DMS153 (cell line): ENCODE results near the gene C2orf42.
"Not testable (repeated sequence)": the region's sequence is repeated elsewhere in the genome, so short reads cannot be mapped to it uniquely, and the experiment has no call there.

Source experiments
- DNase-seq: peaks from one replicate; lab custom pipeline; 2025; lab: John Stamatoyannopoulos, UW

Gene C2orf42

DNA sequence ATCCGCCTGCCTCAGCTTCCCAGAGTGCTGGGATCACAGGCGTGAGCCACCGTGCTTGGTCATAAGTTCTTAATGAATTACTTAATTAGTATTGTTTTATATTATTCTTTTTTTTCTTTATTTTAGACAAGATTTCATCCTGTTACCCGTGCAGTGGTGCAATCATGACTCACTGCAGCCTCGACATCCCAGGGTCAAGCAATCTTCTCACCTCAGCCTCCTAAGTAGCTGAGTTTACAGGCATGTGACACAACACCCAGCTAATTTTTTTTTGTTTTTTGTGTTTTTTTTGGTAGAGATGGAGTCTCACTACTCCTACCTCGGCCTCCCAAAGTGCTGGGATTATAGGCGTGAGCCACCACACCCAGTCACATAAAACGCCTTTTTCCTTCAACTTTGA is 17.3 kb downstream of the C2orf42 start:
- DNase-seq: no peak

DNA sequence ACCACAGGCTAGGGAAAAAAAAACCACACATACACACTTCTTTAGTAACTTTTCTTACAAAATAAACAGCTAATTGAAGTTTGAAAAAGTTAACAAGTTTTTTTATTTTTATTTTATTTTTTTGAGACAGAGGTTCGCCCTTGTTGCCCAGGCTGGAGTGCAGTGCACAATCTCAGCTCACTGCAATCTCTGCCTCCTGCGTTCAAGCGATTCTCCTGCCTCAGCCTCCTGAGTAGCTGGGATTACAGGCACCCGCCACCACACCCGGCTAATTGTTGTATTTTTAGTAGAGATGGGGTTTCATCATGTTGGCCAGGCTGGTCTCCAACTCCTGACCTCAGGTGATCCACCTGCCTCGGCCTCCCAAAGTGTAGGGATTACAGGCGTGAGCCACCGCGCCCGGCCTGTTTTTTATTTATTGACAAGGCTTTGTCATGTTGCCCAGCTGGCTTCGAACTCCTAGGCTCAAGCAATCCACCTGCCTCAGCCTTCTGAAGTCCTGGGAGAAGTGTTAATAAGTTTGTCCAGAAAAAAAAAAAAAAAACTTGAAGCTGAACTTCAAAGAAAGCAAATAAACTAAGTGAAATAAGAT is 21.1 kb downstream of the C2orf42 start:
- not testable (repeated sequence) for DNase-seq

DNA sequence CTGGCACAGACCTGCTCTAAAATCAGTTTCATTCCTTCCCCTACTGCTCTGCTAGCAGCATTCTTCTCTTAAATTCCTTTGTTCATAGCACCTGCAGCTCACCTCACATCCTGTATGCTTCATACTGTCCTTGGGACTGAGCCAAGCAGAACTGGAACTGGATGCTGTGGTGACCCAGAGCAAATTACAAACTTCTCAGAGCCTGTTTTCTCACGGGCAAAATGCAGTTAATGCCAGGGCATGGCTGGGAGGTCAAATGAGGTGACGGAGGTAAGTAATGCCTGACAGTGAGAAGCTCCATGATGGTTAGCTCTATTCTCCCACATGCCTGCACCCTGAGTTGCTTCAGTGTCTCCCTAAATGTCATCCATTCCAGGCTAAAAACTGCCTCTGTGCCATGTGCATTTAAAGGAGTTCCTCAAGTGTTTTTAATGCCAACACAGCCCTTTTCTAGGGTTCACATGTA is 29.7 kb downstream of the C2orf42 start:
- DNase-seq: no peak

DNA sequence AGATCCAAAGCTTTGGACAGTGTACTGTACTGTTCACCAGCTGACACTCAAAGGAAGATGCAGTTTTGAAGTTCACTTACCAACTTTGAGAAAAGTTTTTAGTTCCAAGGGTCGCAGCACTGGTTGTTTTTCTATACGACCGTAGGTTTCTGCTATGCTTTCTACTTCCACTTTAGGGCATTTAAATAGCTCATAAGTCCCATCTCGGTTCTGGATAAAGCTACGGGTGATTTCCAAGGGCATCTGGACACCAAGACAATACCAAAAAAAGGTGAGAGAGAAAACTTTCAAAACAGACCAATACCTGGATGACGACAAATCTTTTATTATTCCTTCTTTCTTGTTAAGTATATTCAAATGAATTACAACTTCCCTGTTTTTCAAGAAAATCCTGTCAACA is 30.3 kb downstream of the C2orf42 start:
- DNase-seq: no peak

DNA sequence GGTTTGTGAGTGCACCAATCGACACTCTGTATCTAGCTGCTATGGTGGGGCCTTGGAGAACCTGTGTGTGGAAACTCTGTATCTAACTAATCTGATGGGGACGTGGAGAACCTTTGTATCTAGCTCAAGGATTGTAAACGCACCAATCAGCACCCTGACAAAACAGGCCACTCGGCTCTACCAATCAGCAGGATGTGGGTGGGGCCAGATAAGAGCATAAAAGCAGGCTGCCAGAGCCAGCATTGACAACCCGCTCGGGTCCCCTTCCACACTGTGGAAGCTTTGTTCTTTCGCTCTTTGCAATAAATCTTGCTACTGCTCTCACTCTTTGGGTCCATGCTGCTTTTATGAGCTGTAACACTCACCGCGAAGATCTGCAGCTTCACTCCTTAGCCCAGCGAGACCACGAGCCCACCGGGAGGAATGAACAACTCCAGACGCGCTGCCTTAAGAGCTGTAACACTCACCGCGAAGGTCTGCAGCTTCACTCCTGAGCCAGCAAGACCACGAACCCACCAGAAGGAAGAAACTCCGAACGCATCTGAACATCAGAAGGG is 41.6 kb downstream of the C2orf42 start:
- DNase-seq: not testable (repeated sequence)

DNA sequence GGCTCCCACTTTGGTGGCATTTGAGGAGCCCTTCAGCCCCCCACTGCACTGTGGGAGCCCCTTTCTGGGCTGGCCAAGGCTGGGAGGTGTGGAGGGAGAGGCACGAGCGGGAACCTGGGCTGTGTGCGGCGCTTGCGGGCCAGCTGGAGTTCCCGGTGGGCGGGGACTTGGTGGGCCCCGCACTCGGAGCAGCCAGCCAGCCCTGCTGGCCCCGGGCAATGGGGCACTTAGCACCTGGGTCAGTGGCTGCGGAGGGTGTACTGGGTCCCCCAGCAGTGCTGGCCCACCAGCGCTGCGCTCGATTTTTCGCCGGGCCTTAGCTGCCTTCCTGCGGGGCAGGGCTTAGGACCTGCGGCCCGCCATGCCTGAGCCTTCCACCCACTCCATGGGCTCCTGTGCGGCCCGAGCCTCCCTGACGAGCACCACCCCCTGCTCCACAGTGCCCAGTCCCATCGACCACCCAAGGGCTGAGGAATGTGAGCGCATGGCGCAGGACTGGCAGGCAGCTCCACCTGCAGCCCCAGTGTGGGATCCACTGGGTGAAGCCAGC is 42.5 kb downstream of the C2orf42 start:
- DNase-seq: not testable (repeated sequence)

DNA sequence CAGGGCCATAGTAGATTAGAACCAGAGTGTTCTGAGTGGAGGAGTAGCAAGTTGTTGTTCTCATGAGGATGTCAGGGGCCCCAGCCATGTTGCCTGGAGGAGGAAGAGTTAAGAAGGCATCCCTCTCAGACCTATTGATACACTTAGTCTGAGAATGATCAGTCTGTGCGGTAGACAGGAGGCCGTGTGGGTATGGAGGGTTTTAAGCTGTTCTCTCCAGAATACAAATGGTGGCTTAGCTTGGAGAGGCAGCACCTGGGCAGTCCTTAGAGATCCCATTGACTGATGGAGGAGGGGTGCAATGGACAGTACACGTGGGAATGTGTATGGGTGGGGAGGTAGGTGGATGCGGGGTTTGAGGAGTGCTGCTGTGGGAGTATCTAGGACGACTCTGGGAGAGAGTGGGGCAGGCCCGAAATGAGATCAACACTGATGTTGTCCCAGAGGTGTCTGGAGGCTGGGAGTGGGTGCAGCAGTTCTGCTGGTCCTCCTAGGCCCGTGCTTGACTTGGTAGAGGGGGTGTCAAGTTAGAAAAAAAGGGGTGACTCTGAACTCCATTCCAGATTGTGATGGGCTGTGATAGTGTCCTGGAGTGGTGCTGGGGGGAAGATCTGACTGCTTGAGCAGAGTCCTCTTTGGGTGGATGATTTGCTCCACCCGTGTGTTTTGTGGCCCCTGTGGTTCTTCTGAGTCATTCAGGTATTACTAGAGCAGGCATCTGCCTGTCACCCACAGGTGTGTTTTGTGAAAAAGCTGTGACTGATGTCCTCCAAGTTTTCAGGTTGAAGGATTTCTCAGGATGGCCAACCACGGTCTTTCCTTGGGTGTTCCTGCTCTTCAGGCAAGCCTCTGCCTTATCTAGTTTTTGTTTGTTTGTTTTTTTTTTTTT is 44.7 kb downstream of the C2orf42 start:
- no peak for DNase-seq

DNA sequence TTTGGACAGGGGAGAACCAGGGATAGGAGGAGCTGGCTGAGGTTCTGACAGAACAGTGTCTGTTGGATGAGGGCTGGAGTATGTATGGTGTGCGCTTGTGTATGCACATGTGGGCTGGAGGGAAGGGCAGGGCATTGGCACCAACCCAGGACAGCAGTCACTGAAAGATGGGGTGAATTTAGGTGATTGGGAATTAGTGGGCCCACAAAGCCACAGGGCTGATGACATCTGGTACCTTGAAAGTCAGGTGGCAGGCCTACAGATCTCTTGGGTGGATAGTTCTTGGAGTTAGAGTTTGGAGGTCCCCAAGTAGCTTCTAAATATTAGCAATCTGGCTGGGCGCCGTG is 45.7 kb downstream of the C2orf42 start:
- DNase-seq: no peak

DNA sequence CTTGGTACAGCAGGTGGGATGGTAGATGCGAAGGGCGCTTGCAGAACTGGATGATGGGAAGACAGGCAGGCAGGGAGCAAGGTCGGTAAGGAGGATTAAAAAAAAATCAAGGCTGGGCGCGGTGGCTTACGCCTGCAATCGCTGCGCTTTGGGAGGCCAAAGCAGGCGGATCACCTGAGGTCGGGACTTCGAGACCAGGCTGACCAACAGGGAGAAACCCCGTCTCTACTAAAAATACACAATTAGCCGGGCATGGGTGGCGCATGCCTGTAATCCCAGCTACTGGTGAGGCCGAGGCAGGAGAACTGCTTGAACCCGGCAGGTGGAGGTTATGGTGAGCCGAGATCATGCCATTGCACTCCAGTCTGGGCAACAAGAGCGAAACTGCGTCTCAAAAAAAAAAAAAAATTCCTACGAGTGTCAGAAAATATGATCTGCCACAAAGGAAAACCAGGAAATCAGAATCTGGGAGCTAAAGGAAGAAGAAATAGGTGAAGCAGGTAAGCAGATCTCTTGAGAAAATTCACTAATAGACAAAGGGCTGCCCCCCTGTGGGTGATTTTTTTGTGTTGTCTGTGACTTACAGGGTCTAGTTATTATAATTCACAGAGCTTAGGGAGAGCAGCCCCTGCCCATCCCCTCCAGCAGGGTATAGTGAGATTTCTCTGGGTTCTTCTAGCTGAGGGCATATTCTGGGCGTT is 46.2 kb downstream of the C2orf42 start:
- no peak for DNase-seq

DNA sequence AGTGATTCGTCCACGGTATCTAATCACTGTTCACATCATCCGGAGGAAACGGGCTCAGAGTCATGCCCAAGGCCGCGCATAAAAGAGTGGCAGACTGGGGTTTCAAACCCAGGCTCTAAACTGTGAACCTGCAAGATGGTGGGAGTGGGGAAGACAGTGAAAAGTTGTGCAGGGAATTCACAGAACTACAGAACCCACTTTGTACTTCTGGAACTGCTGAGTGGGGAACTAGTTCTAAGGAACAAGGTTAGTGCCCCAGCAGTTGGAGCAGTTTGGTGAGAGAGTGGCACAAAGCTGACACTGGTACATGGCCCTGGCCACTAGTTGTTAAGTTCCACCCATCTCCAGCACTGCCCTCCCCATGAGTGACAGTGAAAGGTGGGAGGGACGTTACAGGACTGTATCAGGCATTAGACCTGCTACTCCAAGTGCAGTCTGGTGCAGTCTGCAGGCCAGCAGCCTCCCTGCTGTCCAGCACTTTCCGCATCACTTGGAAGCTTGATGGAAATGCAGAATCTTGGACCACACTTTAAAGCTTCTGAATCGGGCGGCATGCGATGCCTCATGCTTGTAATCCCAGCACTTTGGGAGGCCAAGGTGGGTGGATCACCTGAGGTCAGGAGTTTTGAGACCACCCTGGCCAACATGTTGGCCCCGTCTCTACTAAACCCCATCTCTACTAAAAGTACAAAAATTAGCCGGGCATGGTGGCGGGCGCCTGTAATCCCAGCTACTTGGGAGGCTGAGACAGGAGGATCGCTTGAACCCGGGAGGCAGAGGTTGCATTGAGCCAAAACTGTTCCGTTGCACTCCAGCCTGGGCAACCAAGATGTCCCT is 47.3 kb downstream of the C2orf42 start:
- DNase-seq: peak; percentile 27

DNA sequence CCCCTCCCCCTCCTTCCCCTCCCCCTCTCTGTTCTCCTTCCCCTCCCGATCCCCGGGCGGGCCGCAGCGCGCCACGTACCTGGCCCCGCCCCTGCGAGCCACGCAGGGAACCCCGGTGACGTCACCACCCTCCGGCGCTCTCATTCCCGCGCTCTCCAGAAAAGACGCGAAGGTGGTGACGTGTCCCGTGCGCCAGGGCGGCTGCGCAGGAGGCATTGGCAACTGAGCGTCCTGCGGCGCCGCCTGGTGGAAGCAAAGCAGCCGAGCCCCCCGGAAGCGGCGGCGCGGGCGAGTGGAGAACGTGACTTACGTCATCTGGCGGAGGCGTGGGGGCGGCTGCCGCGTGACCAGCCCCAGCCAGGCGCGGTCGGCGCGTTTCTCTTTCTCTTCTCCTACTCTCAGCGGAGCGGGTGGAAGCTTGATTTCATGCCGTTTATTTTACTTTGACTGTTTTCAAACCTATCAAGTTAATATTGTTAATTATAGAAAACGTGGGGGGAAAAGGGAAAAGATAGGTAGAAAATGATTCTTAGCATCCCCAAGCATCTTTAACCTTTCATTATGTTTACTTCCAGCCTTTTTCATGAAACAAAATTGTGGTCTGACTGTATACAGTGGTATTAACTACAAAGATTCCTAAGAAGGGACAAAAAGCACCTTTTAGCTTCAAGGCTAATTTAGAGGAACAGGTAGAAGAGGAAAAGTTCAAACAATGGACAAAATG is 48.1 kb downstream of the C2orf42 start:
- DNase-seq: peak; percentile 98

DNA sequence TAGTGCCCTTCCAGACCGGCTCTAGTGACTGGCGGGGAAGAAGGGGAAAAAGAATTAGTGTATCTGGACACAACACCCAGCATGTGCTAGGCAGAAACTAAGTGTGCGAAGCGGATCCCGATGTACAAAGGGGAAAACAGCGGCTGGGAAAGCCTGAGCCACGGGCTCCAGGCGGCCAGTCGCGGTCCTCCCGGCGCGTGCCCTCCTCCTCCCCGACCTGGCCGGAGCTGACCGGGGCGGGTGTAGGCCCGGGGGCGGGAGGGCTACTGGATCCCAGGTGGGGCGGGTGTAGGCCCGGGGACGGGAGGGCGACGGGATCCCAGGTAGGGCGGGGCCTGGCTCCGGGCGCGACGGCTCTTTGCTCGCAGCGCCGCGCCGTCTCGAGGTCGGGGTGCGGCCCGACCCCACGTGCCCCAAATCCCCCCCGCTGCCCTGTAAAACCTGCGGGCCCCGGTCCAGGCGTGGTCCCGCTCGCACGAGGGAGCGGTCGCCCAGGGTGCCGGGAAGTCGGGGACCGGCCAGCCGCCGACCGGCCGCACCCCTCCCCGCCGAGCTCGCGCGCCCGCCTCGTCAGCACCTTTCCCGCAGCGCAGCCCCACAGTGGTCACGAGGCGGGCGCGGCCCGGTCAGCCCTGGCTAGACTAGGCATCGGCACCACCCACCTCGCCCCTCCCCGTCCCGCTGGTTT is 48.8 kb downstream of the C2orf42 start:
- peak; percentile 68 for DNase-seq

DNA sequence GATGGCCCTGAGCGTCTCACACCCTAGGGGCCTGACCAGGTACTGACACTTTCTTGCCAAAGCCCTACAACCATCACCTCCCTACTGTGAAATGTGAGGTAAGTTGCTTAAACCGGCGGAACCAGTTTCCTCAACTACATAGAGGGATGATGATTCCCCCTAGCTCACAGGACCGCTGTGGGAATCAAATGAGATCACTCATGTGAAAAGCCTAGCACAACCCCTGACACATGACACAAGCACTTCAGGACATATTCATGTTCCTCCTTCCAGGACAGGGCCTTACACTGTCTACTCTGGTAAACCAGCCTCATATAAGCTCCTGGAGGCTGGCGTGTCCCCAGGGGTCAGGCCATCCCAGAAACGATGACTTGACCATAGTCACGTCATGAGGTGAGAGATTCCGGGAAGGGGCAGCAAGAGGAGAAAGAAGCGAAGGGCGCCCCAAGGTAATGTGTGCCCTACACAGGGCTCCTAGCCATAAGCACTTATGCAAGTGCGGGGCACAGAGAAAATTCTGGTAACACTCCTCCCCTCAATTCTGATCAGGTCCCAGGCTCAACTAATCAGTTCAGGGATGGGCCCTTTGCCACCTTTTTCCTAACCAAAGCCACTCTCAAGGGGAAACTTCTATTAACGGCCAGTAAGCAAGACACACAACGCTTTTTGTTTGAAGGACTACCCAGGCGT is 49.5 kb downstream of the C2orf42 start:
- peak; percentile 97 for DNase-seq

DNA sequence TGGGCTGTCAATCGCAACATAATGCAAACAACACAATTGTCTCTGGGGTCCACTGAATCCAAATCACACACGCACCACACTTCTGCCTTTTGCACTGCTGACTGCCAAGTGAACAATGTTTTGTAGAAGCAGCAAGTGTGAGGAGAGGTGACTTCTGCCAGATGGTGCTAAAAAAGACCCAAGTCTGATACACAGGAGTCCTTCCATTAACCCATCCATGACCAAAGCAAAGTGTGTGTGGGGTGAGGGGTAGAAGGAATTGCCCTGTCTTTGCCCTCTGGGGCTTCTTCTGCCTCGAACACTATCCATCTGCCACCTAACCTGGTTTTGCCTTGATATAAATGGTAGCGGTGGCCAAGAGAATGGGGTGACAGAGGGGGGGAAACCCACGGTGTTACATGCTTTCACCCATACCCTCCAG is 50.0 kb downstream of the C2orf42 start:
- no peak for DNase-seq

DNA sequence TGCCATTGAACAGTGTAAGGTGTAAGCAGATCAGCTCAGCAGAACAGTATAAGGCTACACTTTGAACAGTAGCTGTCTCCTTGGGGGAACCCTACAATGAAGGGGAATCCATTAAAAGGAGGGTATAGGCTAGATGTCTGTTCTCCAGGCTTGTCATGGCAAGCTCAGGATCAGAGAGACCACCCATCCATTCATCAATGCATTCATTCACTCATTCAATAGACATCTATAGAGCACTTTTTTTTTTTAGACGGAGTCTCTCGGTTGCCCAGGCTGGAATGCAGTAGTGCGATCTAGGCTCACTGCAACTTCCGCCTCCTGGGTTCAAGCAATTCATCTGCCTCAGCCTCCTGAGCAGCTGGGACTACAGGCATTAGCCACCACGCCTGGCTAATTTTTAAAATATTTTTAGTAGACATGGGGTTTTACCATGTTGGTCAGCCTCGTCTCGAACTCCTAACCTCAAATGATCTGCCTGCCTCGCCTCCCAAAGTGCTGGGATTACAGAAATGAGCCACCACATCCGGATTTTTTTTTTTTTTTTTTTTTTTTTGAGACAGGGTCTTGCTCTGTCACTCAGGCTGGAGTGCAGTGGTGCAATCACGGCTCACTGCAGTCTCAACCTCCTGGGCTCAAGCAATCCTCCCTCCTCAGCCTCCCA is 56.4 kb downstream of the C2orf42 start:
- not testable (repeated sequence) for DNase-seq

DNA sequence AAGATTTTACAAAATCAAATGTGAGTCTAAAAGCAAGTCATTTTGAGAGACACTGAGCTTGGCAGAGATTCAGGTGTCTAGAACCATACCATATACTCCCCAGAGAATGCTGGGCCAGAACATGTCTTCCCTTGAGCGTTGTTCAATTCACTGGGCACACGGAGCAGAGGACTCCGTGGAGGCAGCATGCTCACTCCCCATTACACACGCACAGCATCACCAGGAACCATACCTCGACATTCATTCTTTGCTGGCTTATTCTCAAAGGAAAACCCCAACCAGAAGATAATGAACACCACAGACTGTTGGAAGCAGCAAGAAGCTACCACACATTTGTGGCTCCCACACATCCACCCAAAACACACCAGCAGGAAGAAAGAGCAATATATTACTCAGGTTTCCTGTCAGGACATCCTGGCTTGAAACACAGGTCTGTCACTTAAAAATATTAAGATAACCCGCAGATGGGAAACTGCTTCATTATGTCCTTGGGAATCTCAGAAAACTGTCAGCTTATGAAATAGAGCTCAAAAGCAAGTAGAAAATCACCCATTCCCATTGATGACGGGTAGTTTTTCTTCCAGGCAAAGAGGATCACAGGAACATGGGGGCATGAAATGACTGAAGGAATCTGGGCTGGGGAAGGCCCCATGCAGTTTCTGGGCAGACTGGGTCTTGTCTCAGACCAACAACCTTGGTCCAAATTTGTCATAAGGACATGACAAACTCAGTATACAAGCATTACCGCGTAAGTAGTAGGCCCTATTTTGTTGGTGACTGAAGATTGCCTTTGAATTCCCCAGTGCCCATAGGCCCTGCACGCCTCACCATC is 57.1 kb downstream of the C2orf42 start:
- DNase-seq: no peak

DNA sequence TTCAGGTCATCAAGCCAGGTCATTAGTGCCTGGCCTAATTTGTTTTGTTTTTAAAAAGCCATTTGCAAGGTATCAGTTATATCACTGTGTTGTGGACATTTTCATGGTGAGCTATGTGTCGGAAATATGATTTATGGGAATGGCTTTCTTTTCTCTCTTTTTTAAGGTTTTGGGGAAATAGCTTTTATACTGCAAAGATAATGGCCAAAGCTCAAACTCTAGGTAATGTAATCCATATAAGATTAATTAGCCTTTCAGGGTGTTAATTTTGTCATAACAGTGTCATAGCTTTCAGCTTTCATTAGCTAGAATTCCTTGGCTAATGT is 57.7 kb downstream of the C2orf42 start:
- DNase-seq: no peak
